Measurements from ENCODE around the gene TMUB1.

The TMUB1 gene

DNA sequence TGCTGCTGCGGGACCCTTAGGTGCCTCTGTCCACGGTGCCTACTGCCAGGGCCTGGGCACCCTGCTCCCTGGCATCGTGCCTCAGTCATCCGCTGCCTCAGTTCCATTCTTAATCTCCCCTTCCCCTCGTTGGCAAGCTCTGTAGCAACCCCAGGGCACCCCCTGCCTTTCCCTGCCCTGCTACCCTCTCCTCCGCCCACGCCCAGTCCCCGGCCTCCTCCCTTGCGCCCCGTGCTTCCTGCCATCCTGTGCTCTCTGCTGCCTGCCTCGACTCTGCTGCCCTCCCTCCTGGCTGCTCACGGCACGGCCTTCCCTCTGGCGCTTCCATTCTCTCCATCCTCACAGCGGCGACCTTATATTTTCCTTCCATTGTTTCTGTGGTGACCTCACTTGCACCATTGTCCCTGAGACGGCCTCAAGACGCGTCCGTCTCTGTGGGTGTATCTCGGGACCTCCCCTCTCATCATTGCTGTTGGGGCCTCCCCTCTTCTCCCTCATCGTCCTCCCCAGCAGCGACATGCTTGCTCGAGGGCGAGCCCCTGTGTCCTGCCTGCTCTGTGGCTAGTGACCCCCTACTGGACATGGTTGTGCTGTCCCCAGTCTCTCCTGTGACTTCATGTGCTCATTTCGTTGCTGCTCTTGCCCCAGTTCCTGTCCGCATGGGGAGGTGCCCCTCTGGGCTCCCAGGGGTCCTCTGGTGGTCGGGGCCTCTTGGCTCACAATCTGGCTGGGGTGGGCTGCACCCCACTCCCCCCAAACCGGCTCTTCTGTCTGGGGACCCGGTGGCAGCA lies 38.3 kb upstream of the TMUB1 start:
- no peak for DNase-seq (ENCODE audit: low read depth)

DNA sequence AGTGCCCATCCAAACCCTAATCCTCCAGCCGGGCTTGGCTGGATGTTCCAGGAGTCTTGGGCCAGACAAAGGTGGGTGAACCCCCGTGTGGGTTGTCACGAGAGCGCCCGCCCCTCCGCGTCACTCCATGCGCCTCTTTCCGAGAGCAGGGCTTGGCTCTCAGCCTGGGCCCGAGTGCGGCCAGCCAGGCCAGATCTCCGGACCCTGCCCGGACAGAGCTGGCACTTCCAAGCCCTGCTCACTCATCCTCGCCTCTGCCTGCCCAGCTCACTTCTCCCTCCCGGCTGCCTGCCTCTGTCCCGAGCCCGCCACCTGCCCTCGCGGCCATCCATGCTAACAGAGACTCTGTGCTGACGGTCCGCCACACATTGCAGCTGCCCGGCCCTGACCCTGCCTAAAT lies 37.6 kb upstream of the TMUB1 start:
- DNase-seq (ENCODE audit: low read depth), result no peak

DNA sequence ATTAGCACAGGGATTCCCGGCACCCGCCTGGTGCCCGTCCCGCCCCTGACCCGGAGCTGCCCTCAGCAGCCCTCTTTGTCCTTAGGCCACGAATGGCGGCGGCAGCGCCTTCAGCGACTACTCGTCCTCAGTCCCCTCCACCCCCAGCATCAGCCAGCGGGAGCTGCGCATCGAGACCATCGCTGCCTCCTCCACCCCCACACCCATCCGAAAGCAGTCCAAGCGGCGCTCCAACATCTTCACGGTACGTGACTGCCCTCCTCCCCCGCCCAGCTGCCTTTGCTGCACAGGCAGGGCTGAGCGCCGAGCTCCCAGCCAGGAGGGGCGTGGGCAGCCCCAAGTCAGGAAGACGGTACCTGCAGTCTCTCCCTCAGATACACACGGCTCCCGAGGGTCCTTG lies 36.6 kb upstream of the TMUB1 start:
- DNase-seq (ENCODE audit: low read depth), result no peak

DNA sequence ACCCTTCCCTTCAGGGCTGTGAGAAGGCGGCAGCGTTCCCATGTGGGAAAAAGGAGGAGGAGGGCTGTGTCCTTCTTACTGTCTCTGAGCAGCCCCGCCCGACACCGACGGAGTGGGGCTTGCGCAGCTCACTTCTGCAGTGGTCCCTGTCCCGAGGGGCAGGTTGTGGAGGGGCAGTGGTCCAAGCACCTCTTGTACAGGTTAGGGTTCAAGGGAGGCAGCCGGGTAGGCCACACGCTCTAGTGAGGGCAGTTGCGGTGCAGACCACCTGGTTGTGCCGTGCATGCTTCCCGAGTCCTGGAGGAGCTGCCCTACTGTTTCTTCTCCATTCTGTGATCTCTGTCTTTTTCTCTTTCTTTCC lies 35.7 kb upstream of the TMUB1 start:
- no peak for DNase-seq (ENCODE audit: low read depth)

DNA sequence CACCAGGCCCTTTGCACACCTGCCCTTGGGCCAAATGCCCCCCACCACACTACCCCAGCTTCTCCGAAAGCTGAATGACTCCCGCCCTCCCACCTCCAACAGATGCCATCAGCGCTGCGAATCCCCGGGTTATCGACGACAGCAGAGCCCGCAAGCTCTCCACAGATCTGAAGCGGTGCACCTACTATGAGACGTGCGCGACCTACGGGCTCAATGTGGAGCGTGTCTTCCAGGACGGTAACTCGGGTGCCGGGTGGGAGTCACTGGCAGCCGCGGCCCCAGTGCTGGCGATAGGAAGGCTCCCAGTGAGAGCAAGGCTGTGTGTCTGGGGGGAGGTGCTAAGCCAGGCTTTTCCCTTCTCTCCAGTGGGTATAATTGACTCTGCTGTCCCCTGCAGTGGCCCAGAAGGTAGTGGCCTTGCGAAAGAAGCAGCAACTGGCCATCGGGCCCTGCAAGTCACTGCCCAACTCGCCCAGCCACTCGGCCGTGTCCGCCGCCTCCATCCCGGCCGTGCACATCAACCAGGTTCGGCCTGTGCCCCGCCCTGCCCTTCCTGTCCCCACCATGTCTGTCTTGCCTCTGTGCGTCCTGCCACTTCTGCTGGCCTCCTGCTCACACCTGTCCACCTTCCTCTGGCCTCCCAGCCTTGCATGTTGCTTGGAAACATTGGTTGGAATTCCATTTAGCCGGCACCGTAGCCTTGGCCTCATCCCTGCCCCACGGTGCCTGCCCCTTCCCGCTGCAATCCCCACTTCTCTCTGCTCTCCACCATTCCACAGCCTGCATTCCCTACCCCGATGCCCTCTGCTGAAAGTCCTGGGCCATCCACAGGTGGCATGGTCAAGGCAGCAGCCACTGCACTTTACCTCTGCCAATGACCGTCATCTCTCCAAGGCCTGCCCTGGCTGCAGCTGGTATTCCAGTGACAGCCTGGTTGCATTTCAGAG lies 35.1 kb upstream of the TMUB1 start:
- DNase-seq (ENCODE audit: low read depth), result no peak

DNA sequence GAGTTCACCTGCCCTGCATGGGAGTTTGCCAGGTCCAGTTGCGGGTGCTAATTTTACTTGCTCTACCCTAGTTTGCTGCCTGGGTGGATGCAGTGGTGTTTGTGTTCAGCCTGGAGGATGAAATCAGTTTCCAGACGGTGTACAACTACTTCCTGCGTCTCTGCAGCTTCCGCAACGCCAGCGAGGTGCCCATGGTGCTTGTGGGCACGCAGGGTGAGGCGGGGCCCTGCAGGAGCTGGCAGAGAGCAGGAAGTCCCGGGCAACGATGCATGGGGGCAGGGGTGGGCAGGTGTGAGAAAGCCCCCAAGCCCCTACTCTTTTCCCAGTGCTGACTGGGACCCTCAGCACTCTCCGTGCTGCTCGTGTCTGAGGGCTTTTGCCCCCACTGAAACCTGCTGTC lies 34.3 kb upstream of the TMUB1 start:
- DNase-seq (ENCODE audit: low read depth), result no peak

DNA sequence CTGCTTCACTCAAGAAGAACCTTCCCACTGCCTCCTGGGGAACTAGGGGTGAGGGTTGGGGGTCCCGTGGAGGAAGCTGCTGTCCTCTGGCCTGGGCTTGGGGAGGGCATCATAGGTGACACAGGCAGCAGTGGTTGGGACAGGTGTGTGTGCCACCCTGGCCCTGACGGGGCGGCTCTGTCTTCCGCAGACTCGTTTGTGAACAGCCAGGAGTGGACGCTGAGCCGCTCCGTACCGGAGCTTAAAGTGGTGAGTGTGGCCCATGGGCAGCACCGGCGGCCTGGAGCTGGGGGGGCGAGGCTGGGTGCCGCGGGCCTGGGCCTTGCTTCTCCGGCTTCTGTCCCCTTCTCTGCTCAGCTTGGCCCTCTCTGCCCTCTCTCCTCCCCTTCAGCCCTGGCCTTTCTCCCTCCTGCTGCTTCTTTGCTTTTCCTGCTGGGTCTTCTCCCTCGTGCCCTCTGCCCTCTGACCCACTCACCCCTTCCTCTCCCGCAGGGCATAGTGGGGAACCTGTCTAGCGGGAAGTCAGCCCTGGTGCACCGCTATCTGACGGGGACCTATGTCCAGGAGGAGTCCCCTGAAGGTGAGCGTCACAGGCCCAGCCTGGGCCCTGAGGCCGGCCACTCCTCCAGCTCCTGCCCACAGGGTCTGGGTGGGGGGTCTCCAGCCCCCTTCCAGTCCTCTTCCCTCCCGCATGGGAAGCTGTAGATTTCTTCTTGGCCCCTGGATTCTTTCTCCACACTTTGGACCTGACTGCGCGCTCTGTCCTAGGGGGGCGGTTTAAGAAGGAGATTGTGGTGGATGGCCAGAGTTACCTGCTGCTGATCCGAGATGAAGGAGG lies 33.5 kb upstream of the TMUB1 start:
- no peak for DNase-seq (ENCODE audit: low read depth)

DNA sequence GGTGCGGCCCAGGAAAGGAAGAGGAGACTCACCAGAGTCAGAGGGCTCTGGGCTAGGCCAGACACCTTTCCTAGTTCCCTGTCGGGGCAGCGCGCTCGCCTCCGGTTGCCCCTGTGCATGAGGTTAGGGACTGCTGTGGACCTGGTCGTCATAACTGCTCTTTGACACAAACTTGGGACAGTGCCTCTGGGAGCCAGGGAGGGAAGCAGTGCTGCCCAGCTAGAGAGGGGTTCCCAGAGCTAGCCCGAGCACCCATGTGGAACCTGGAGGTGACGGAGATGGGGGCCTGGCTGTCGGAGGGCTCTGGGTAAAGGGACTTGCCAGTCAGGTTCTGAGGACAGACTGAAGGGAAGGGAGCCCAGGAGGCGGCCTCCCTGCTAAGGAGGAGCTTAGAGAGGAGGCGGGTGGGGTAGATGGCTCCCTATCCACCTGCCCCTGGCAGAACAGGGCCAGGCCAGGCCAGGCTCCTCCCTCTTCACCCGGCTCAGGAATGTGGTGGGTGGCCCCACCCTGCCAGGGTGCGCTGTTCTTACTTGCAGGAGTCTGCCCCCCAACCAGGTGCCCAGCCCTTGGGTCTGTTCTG lies 32.6 kb upstream of the TMUB1 start:
- DNase-seq (ENCODE audit: low read depth), result no peak

DNA sequence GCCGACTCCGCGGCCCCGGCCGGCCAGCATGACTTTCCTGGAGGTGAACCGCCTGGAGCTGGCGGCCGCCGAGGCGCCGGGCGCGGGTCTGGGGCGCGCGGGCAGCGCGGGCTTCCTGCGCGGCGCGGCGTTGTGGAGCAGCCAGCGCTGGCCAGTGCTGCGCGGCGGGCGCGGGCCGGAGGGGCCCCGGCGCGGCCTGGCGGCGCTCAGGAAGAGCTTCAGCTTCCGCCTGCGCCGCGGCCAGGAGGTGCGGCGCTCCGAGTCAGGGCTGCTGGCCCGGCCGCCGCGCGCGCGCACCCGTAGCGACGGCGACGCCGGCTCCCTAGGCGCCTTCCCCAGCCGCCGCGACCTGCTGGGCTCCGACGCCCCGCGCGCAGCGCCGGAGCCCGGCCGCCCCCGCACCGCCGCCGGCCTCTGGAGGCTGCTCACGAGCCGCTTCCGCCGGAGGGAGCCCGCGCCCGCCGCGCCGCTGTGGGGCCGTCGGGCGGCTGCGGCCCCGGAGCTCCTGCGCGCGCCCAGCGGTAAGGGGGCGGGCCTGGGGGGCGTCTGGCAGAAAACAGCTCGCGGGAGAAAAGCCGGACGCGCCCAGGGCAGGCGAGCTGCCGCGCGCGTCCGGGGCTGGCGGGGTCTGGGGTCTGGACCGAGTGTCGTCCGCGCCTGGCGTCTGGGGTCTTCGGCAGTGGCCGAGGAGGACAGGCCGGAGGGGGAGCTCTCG lies 32.0 kb upstream of the TMUB1 start:
- peak; percentile 55 for DNase-seq (ENCODE audit: low read depth)

DNA sequence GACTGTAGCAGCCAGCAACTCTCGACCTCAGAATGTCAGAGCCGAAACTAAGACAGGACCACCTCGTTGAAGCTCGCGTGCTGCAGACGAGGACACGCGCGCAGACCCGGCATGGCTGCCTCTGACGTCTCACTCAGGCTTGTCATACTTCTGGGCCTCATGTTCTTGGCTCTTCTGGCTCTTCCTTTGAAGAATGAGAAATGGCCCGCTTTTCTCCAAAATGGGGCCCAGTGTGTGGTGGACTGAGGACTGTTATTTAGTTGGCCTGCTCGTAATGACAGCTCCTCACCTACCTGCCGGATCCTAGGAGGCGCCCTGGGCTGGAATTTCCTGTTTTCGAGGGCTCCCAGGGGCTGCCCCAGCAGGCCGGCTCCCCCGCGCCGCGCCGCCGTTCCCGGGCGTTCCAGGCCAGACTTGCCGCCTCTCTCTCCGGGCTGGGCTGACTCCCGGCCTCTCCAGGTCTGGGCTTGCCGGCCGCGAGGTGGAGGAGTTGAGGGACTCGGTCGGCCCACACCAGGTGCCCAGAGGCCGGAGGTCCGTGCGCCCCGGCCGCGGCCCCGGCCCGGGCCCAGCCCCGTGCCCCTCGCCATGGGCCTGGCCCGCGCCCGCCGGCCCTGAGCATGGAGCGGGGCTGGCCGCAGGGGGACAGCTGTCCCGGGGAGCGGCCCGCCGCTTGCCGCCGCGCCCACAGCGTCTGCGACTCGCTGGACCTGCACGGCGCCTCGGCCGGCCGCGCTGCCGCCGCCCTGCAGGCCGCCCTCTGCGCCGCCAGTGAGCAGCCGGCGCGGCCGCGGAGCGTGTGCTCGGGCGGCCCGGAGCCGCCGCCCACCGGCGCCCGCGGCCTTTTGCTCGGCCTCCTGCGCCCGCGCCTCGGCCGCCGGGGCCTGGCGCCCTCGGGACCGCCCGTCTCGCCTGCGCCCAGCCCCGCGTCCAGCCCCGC lies 31.1 kb upstream of the TMUB1 start:
- DNase-seq (ENCODE audit: low read depth), result peak; percentile 25

DNA sequence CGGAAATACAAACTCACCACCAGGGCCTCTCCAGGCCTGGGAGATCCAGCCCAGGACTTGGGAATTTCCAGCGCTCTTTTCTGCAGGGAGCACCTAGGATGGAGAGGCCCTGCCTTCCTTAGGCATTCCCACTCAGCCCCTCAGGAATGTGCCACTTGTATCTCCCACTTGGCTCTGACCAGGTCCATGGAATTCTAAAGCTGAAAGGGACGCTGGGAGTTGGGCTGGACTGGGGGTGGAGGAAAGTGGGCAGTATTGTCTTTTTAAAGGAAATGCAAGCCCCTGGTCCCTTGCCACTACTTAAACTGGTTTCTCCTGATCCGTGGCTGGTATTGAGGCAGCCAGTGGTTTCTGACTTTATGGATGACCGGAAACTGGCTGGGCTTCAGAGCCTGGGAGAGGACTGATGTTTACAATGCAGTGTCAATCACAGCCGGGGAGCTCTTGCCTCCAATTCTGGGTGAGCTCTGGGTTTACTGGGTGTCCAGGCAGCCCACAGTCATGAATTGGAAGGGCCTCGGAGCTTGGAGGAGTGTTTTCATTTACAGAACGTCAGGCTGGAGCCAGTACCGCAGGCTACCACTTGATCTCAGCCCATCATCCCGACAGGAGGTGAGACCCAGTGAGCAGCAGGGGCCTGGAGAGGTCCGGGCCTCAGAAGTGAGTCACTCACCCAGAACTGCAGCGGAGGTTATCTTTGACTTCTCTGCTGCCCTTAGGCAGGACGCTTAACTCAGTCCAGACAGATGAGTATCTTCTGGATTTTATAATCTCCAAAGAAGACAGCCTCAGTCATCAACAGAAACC lies 30.3 kb upstream of the TMUB1 start:
- DNase-seq (ENCODE audit: low read depth), result peak; percentile 96

DNA sequence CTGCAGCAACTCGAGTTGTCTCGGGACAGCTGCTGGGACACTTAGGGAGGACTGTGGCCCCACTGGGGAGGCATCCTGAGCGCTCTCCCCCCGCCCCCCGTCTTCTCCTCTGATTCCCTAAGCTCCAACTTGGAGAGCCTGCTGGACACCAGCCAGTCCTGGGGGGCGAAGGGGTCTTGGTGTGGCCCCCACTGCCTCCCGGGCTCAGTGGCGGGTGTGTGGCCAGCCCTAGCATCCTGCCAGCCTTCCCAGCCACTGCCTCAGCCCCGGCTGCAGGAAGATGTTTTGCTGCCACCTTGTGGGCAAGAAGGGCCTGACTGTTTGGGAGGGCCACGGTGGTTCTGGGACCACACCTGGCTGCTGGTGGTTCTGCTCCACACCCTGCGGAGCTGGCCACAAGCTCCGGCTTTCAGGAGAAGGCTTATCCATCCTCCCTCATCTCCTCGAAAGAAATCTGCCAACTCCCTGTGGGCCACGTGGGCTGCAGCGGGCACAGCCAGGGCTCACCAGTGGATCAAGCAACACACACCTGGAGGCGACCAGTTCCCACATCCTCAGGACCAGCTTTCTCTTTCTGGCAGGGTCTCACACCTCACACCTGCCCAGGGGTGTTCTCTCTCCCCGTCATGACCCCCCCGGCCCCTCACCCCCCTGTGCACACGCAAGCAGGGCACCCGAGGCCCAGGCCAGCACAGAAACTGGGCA lies 27.8 kb upstream of the TMUB1 start:
- DNase-seq (ENCODE audit: low read depth), result peak; percentile 78

DNA sequence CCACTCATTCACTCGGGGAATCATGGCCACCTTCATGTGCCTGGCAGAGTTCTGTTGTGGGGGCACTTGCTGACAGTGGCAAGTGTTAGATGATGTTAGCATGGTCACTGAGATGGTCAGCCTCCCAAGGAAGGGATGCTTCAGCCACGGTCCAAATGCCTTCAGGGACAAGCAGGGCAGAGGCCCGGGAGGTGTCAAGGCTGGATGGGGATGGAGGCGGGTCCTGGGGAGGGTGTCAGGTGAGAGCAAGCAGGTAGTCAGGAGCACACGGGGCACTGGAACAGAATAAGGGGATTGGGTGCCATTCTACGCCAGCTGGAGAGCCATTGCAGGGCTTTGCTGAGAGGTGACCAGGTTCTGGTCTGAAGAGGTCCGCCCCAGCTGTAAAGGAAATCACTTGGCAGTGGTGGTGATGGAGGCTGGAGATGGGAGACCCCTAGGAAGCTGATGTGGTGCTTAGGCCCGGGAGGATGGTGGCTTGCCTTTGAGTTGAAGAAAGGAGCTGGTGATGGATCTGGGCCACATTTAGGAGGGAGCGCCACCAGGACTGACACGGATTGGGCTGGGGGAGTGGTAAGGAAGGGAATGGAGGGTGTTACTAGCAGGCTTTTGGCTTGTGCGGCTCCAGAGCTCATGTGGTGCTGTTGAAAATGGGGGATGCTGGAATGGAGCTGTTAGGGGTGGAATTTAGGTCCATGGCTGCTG lies 27.1 kb upstream of the TMUB1 start:
- no peak for DNase-seq (ENCODE audit: low read depth)

DNA sequence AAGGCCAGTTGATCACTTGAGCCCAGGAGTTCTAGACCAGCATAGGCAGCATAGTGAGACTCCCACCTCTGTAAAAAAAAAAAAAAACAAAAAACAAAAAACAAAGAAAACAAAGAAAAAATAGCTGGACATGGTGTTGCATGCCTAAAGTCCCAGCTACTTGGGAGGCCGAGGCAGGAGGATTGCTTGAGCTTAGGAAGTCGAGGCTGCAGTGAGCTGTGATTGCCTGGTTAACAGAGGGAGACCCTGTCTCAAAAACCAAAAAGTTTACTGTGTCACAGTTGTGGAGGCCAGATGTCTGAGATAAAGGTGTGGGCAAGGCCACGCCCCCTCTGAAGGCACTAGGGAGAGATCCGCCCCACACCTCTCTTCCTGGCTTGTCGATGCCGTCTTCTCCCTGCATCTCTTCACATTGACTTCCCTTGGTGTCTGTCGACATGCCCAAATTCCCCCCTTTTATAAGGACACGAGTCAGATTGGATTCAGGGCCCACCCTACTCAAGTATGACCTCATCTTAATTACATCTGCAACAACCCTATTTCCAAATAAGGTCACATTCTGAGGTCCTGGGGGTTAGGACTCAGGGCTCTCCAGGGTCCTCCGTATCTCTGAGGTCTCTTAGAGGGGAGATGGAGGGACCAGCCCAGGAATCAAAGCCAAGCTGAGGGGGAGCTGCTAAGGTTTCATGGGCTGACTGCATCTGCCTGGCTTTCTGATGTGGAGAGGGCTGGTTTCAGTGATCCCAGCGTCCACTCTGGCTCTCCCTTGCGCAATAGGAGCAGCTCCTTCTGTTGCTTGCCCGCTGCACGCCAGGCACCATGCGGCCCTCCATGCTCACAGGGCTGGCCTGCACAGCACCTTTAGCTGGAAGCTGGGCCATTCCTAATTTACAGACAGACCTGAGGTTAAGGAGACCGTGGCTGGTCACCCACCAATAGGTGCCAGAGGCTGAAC lies 26.1 kb upstream of the TMUB1 start:
- DNase-seq (ENCODE audit: low read depth), result peak; percentile 57

DNA sequence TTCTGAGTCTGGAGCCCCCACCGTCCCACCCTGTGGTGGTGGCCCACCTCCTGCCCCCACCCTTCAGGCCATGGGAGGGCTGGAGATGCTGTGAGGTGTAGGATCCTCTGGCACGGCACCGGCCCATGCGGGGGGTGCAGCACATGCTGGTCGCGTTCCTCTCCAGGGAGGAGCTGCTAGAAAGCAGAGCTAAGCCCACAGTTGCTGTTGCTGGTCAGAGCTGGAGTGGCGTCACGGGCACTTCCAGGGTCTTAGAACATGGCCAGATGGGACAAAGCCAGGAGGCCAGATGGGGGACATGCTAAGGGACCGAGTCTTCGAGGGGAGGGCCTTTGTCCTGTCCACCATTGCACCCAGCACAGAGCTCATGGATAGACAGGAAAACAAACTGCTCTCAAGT lies 24.6 kb upstream of the TMUB1 start:
- no peak for DNase-seq (ENCODE audit: low read depth)

DNA sequence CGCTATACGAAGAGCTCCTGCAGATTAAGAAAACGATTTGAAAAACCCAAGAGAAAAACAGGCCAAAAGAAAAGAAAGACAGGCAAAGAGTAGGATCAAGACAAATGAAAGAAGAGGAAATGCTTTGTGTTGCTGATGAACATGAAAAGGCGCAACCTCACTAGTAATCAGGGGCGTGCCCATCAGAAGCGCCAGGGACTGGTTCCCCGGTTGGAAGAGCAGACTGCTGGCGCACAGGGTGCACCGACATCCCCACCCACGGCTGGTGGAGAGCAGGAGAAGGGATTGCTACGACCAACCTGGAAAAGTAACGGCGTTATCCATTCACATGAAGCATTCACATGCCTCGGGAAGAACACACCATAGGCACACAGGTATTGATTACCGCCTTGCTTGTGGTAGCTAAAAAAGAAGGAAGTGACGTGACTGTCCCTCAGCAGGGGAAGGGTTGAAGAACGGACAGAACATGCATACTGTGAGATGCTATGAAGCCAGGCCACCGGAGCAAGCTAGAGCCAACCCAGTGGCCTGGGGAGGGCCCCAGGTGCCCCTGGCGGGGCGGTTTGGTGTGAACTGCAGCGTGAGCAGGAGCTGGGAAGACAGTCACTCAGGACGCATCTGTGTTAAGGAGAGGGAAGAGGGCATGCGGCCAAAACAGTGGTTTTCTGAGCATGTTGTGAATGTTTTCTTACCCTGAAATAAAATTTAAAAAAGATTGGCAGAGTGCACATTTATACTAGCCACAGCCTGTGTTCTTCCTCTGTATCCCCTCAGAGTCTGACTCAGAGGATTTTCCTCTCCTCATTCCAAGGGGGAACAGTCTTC lies 21.3 kb upstream of the TMUB1 start:
- DNase-seq (ENCODE audit: low read depth), result peak; percentile 96
